Nephron (organoid): ENCODE measurements around the gene ARID5B.

Experiments used
- H3K27ac Mint-ChIP-seq, 3 experiments: 2 replicates each; pipeline ENCODE4 v1.8.0; 2020; ENCODE audit warnings: mixed read lengths in 3 of 3, mild to moderate bottlenecking in 2 of 3, moderate library complexity in 1 of 3
- H3K27me3 Mint-ChIP-seq: 2 replicates; pipeline ENCODE4 v1.8.0; 2021; ENCODE audit warnings: low read depth, mild to moderate bottlenecking, moderate library complexity, mixed read lengths
- H3K36me3 Mint-ChIP-seq: 2 replicates; pipeline ENCODE4 v1.8.0; 2020; ENCODE audit warnings: low read depth, mixed read lengths
- H3K4me1 Mint-ChIP-seq: 2 replicates; pipeline ENCODE4 v1.8.0; 2020; ENCODE audit warnings: mixed read lengths
- H3K4me3 Mint-ChIP-seq, 3 experiments: 2 replicates each; pipeline ENCODE4 v1.8.0; 2020; ENCODE audit warnings: mild to moderate bottlenecking in 3 of 3, mixed read lengths in 3 of 3, moderate library complexity in 2 of 3
- H3K9me3 Mint-ChIP-seq: 2 replicates; pipeline ENCODE4 v1.8.0; 2020; ENCODE audit warnings: mixed read lengths
- TF ChIP-seq, protein P1 (sequence below), 3 experiments: fragments of 200-600 bp; sonication (generic); IDR thresholded peaks; one replicate each; pipeline ENCODE4 v1.5.0; 2021; ENCODE audit warnings: antibody characterized with exemption in 3 of 3; ENCODE audit not compliant: unreplicated experiment in 3 of 3

The ARID5B gene

DNA sequence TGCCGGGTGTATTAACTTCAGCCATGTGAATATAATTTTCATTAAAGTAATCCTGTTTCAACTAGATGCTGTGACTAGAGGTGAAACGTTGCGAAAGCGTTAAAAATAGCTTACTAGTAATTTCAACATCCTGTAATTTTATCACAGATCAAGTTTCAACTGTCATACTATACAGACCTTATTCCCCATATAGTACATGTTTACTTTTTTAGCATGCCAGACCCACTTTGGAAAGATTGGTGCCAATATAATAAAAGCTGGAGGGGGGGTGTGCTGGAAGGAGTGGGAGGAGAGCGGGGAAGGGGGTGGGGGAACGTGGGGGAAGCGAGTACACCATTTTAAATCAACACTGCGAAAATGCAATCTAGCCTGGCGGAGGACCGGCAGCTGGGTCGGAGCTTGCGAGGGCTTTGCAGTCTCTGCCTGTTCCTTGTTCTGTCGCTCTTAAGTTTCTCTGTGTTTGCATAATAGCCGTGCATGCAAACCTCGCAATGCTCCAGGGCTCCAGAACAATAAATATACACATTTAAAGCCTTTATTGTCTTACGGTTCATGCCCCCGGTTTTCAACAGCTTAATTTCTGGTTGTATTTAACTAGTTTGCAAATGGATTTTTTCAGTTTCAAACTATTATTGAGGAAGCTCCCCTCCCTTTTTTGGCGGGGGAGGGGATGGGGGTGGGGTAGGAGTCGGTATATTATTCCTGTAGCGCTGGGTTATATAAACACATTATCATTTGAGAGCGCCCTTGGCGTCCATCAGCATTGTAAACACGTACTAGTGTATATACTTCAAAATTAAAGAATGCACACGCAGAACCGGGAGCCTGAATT is 1.3 kb upstream of the ARID5B start:
- TF ChIP-seq, protein P1, sequence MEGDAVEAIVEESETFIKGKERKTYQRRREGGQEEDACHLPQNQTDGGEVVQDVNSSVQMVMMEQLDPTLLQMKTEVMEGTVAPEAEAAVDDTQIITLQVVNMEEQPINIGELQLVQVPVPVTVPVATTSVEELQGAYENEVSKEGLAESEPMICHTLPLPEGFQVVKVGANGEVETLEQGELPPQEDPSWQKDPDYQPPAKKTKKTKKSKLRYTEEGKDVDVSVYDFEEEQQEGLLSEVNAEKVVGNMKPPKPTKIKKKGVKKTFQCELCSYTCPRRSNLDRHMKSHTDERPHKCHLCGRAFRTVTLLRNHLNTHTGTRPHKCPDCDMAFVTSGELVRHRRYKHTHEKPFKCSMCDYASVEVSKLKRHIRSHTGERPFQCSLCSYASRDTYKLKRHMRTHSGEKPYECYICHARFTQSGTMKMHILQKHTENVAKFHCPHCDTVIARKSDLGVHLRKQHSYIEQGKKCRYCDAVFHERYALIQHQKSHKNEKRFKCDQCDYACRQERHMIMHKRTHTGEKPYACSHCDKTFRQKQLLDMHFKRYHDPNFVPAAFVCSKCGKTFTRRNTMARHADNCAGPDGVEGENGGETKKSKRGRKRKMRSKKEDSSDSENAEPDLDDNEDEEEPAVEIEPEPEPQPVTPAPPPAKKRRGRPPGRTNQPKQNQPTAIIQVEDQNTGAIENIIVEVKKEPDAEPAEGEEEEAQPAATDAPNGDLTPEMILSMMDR (IDR thresholded peaks at IDR 0.05; ENCODE audit: unreplicated experiment in 3 of 3) = no peak
- peaks cover 51% of the 10 kb centered on the region for H3K4me1 Mint-ChIP-seq
- H3K27ac Mint-ChIP-seq = peak overlapping the region; percentile 98 to 100 (median 100)
- H3K9me3 Mint-ChIP-seq = no peaks in the 10 kb centered on the region
- peak overlapping the region; percentile 93 to 100 (median 96) for H3K4me3 Mint-ChIP-seq
- H3K36me3 Mint-ChIP-seq = no peaks in the 10 kb centered on the region
- H3K27me3 Mint-ChIP-seq = peaks cover 5% of the 10 kb centered on the region

DNA sequence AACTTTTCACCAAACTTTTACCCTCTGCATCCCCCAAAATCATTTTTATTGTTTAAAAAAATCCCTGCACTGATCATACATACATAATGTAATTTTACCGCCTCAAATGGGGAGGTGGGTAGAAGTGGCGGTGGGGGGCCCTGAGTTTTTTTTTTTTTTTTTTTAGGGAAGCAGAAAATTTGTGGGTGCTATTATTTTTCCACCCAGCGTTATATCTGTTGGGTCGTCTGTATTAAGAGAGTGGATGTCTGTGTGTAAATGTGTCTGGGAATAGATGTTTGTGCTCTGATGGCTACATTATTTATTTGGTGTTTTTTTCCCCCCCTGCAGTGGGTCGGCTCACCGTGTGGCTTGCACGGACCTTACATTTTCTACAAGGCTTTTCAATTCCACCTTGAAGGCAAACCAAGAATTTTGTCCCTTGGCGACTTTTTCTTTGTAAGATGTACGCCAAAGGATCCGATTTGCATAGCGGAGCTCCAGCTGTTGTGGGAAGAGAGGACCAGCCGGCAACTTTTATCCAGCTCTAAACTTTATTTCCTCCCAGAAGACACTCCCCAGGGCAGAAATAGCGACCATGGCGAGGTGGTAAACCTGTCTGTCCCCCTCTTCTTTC is 438 bp downstream of the ARID5B start:
- Mint-ChIP-seq H3K4me3 (peak overlapping the region; percentile 93 to 100 (median 96)), H3K4me1 (peaks cover 51% of the 10 kb centered on the region), H3K36me3 (no peaks in the 10 kb centered on the region), H3K27ac (peak overlapping the region; percentile 98 to 100 (median 100)), H3K9me3 (no peaks in the 10 kb centered on the region), H3K27me3 (peaks cover 5% of the 10 kb centered on the region)
- TF ChIP-seq, protein P1 (IDR thresholded peaks at IDR 0.05; ENCODE audit: unreplicated experiment in 3 of 3) = no peak

DNA sequence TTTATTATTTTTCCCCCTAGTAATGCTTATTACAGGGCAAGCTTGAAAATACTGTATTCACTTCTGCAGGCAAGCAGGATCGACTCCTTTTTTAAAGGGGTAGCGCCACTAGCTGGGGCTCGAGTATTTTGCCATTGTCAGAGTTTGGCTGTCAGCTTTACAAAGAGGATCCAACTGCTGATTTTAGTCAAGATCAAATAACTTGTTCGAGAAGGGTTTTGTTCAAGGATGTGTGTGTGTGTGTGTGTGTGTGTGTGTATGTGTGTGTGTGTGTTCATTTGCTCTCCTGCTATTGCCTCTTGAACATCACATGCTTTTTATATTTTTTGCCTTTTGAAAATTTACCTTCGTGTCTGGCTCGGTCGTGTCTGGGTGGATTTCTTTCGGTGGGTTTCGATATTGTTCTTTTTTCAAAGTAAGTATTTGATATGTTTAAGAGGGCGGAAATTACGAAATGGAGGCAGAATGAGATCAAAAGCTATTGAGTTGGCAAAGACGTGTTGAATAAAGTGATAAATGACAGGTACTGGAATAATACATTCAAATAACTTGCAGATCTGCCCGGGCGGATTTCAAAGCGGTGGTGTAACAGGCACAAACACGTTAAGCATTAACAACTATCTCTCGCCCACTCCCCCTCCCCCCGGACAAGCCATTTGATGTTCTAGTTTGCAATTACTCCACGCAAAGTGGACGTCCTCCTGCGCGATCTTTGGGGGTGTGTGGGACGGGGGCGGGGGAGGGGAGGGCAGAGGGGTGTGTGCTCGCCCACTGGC is 1.1 kb downstream of the ARID5B start:
- H3K4me1 Mint-ChIP-seq = peaks cover 45% of the 10 kb centered on the region
- H3K4me3 Mint-ChIP-seq = peak overlapping the region; percentile 93 to 100 (median 96)
- TF ChIP-seq, protein P1 (IDR thresholded peaks at IDR 0.05; ENCODE audit: unreplicated experiment in 3 of 3) = peak in 1 of 3 experiments; percentile 12
- H3K9me3 Mint-ChIP-seq = no peaks in the 10 kb centered on the region
- peak overlapping the region; percentile 98 to 100 (median 100) for H3K27ac Mint-ChIP-seq
- H3K27me3 Mint-ChIP-seq = peaks cover 4% of the 10 kb centered on the region
- H3K36me3 Mint-ChIP-seq = no peaks in the 10 kb centered on the region

DNA sequence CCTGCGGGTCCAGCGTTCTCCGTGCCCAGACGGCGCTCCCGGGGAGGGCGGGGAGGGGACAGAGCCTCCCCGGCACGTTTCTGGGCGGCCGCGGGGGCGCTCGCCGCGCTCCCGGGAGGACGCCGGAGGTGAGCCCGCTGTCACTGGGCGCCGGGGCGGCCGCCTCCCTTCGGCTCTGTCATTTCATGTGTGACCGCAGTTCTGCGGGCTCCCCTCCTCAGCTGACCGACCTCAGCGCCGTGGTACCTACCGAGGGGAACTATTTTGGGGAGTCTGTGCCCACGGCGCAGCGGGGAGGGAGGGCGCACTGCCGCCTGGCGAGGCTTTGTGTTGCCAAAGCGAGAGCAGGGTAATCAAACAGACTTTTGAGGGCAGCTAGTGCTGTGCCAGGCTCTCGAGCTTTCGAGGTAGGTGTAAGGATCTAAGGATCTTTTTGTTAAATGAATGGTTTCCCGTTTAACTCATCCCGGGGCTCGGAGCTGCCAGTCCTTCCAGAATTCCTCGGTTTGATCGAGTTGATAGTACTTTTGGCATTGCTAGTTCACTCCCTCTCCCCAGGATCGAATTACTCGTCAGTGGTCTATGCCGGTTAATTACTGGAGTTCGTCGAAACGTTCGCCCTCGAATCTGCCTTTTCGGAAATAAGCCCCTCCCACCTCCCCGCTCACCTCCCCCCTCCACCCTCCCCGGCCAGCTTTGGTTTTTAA is 1.9 kb downstream of the ARID5B start:
- no peaks in the 10 kb centered on the region for H3K27me3 Mint-ChIP-seq
- peaks cover 4% of the 10 kb centered on the region for H3K36me3 Mint-ChIP-seq
- H3K4me1 Mint-ChIP-seq = peaks cover 37% of the 10 kb centered on the region
- H3K27ac Mint-ChIP-seq = peak overlapping the region; percentile 95 to 100 (median 98)
- peak overlapping the region; percentile 93 to 100 (median 96) for H3K4me3 Mint-ChIP-seq
- TF ChIP-seq, protein P1 (IDR thresholded peaks at IDR 0.05; ENCODE audit: unreplicated experiment in 3 of 3) = no peak
- no peaks in the 10 kb centered on the region for H3K9me3 Mint-ChIP-seq

DNA sequence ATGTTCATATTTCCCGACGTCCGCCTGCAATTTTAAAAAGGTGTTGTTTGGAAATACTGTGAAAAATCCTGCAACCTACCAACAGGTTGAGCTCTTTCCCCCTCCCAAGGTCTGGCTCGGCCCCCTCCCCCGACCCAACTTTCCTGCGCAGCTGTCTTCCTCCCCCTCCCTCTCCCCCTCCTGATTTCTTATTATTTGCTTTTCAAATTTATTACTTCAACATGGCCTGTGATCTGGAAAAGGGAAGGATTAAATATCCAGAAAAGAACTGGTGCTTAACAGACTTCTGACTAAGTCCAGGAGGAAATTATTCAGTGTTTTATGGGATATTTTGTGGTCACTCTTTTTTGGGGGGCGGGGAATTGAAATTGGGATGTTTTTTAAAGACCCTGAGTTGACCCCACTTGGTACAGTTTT is 2.4 kb downstream of the ARID5B start:
- Mint-ChIP-seq H3K4me1 (peaks cover 32% of the 10 kb centered on the region), H3K36me3 (peaks cover 7% of the 10 kb centered on the region), H3K27me3 (no peaks in the 10 kb centered on the region), H3K27ac (peak overlapping the region; percentile 95 to 100 (median 98)), H3K9me3 (no peaks in the 10 kb centered on the region), H3K4me3 (peak overlapping the region; percentile 93 to 100 (median 96))
- TF ChIP-seq, protein P1 (IDR thresholded peaks at IDR 0.05; ENCODE audit: unreplicated experiment in 3 of 3) = no peak
